ENCODE measurements around the gene CLK4.

The CLK4 gene

GRCh38 chr5:178595750-178596149 is 31.1 kb downstream of the CLK4 start:
- peaks cover 0 to 13% (median 0%) of the 10 kb centered on the region in 11 experiments; a peak in 4 of 22 replicates for H4K20me1 ChIP-seq
- no peak overlapping the region; a peak in 1 of 20 replicates for H3K4me3 ChIP-seq
- H3K27me3 ChIP-seq: peaks cover 16 to 26% (median 22%) of the 10 kb centered on the region in 11 experiments
- H3K27ac ChIP-seq: no peak overlapping the region
- H3K4me1 ChIP-seq: peaks cover 0 to 4% (median 2%) of the 10 kb centered on the region in 10 experiments; a peak in 7 of 20 replicates
- peaks cover 54 to 66% (median 64%) of the 10 kb centered on the region in 11 experiments for H3K36me3 ChIP-seq
- peaks cover 38 to 63% (median 53%) of the 10 kb centered on the region in 11 experiments for H3K9me3 ChIP-seq (replicated peaks in 1 of 11)
- H3K4me2 ChIP-seq: no peak overlapping the region
- no peak for TF ChIP-seq Cebpa-rat (IDR thresholded peaks at IDR 0.05)
- H3K9ac ChIP-seq: no peak overlapping the region

- Histone ChIP-seq H3K9me3 (replicated peaks in 1 of 11) (peaks cover 38 to 58% (median 50%) of the 10 kb centered on the region in 11 experiments), H3K4me2 (no peak overlapping the region), H3K9ac (no peak overlapping the region), H3K4me3 (no peak overlapping the region; a peak in 1 of 20 replicates), H3K27me3 (peaks cover 22 to 32% (median 28%) of the 10 kb centered on the region in 11 experiments), H3K4me1 (peaks cover 0 to 10% (median 8%) of the 10 kb centered on the region in 10 experiments; a peak in 12 of 20 replicates), H4K20me1 (peaks cover 0 to 16% (median 4%) of the 10 kb centered on the region in 11 experiments; a peak in 6 of 22 replicates), H3K27ac (no peak overlapping the region), H3K36me3 (peaks cover 48 to 60% (median 58%) of the 10 kb centered on the region in 11 experiments)
- TF ChIP-seq Cebpa-rat (IDR thresholded peaks at IDR 0.05): no peak
These were observed 31.7 kb downstream of the CLK4 start for GRCh38 chr5:178595150-178595549.

DNA sequence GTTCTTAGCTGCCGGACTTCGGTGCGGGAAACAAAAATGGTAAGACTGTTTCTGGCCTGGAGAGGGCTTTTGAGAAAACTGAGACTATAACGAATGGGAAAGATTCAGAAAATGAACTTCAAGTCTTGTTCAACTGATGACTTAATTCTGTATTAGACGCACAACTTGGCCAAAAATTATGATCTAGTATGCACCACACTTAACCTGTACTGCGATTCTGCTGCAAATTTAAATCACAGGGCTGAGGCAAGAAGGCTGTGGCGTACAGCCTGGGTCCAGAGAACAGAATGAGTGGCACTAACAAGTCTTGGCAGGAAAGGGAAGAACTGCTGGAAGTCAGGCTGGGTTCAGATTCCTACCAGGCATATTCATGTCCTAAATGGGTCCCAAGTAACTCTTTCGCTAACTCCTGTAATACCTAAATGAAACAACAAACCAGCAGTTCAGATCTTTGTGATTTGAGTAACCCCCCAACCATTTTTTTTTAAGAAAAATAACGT is 35.9 kb downstream of the CLK4 start:
- peak overlapping the region in 5 of 10 experiments; percentile 63 to 73 (median 66); a peak in 6 of 20 replicates for H3K4me3 ChIP-seq
- H3K4me2 ChIP-seq: peak overlapping the region; percentile 91 to 100 (median 99)
- H3K36me3 ChIP-seq: peaks cover 13 to 22% (median 20%) of the 10 kb centered on the region in 11 experiments
- H4K20me1 ChIP-seq: peaks cover 0 to 35% (median 19%) of the 10 kb centered on the region in 11 experiments; a peak in 10 of 22 replicates
- 0 out of 22 replicates have a peak overlapping the region, but pooled peaks of 3 of the 11 experiments have one; percentile 61 to 69 (median 65) for H3K9ac ChIP-seq
- no peak for TF ChIP-seq Cebpa-rat (IDR thresholded peaks at IDR 0.05)
- H3K27ac ChIP-seq: no peak overlapping the region
- peaks cover 13 to 23% (median 21%) of the 10 kb centered on the region in 11 experiments for H3K9me3 ChIP-seq (replicated peaks in 1 of 11)
- peaks cover 51 to 66% (median 59%) of the 10 kb centered on the region in 11 experiments for H3K27me3 ChIP-seq
- H3K4me1 ChIP-seq: peaks cover 20 to 34% (median 20%) of the 10 kb centered on the region in 10 experiments

DNA sequence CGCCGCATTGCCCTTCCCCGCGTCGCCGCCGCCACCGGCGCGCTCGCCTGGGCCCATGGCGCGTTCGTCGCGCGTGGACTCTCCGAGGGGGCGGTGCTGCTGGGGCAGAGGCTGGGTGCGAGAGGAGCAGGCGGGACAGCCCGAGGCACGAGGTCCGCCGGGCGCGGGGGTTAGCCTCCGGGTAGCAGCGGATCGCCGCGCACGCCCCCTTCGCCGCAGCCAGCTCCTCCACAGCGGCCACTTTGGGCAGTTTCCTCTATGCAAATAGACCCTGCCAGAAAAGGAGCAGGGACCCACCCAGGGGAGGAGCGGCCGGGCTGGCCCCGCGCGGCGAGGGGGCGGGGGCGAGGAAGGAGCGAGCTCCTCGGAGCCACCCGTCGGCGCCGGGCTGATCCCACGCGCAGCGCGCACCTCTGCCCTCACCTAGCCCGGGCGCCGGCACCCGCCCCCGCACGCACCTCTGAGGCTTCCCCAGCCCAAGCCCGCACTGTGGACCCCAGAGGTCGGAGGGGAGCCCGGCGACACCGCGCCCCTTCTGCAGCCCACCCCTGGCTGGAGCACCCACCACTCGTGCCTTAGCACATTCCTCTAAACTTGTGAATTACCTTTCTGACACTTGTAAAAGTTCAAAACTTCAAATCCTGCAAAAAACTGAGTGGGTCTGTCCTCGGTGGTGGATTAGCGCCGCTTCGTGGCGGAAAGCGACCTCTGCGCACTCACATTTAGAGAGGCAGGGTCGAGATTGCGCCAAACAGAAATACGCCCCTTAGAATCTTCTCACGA is 36.5 kb downstream of the CLK4 start, which contains the start of gene COL23A1:
COL23A1 (minus strand) TSS at position 253 of the 783 bp plus-strand sequence.
- H3K4me2 ChIP-seq: peak within 1 kb of the TSS; percentile 91 to 100 (median 99)
- peaks cover 11 to 20% (median 18%) of the 10 kb centered on the region in 11 experiments for H3K9me3 ChIP-seq (replicated peaks in 1 of 11)
- peak within 1 kb of the TSS in 5 of 11 experiments; percentile 13 to 57 (median 39); a peak in 8 of 22 replicates for H3K27ac ChIP-seq
- H3K4me3 ChIP-seq: peak within 1 kb of the TSS; percentile 58 to 73 (median 67)
- peaks cover 51 to 66% (median 59%) of the 10 kb centered on the region in 11 experiments for H3K27me3 ChIP-seq
- H3K36me3 ChIP-seq: peaks cover 6 to 16% (median 14%) of the 10 kb centered on the region in 11 experiments; a peak in 21 of 22 replicates
- TF ChIP-seq Cebpa-rat (IDR thresholded peaks at IDR 0.05): no peak
- H3K4me1 ChIP-seq: peaks cover 20 to 34% (median 20%) of the 10 kb centered on the region in 10 experiments
- peaks cover 0 to 35% (median 19%) of the 10 kb centered on the region in 11 experiments; a peak in 10 of 22 replicates for H4K20me1 ChIP-seq
- peak within 1 kb of the TSS; percentile 41 to 71 (median 65); a peak in 21 of 22 replicates for H3K9ac ChIP-seq

DNA sequence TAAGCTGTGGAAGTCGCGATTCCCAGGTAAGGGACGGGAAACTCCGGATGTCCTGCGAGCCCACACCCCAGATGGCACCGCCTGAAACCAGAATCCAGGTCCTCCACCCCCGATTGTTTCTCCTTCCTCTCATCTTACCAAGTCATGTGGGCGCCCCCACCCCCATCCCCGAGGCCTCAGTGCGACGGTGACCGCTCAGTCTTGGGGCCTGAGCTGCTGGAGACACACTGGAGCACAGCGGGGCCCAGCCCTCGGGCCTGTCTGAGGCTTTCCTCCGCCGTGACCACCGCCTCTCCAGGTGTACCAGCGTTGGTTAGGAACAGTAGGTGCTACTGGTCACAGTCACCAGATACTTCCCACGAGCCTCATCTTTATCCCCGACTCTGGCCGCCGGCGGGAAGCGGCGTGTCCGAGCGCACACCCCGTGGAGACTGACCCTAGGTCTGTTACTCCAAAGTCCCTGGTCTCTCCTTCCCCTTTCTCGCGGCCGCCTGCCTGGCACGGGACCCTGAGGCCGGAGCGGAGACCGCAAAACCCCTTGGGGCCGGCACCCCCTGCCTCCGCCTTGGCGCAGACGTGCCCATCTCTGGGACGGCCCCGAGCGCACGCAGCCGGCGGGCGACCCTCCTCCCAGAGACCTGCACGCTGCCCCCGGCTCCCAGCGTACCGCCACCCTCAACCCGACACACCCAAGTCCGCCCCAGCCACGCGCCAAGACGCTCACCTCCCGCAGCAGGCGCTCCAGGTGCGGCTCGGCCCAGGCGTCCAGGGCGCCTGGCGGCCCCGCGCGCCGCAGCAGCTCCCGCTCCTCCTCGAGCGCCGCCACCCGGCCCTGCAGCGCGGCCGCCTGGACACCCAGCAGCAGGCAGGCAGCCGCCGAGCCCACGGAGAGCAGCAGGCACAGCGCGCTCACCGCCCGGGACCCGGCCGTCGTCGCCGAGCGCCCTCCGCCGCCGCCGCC is 37.4 kb downstream of the CLK4 start:
- H3K4me1 ChIP-seq: peaks cover 20 to 34% (median 20%) of the 10 kb centered on the region in 10 experiments
- H3K27me3 ChIP-seq: peaks cover 51 to 66% (median 59%) of the 10 kb centered on the region in 11 experiments
- H3K36me3 ChIP-seq: peaks cover 0 to 8% (median 6%) of the 10 kb centered on the region in 11 experiments; a peak in 11 of 22 replicates
- TF ChIP-seq Cebpa-rat (IDR thresholded peaks at IDR 0.05): no peak
- peak overlapping the region; percentile 58 to 73 (median 67) for H3K4me3 ChIP-seq
- peaks cover 5 to 13% (median 12%) of the 10 kb centered on the region in 11 experiments; a peak in 21 of 22 replicates for H3K9me3 ChIP-seq (replicated peaks in 1 of 11)
- peak overlapping the region; percentile 91 to 100 (median 99) for H3K4me2 ChIP-seq
- H4K20me1 ChIP-seq: peaks cover 0 to 35% (median 19%) of the 10 kb centered on the region in 11 experiments; a peak in 10 of 22 replicates
- peak overlapping the region in 5 of 11 experiments; percentile 13 to 57 (median 39); a peak in 8 of 22 replicates for H3K27ac ChIP-seq
- H3K9ac ChIP-seq: peak overlapping the region; percentile 41 to 71 (median 65); a peak in 21 of 22 replicates

- H3K27ac ChIP-seq: no peak overlapping the region
- H3K4me1 ChIP-seq: peaks cover 20 to 34% (median 20%) of the 10 kb centered on the region in 10 experiments
- peaks cover 51 to 66% (median 59%) of the 10 kb centered on the region in 11 experiments for H3K27me3 ChIP-seq
- TF ChIP-seq Cebpa-rat (IDR thresholded peaks at IDR 0.05): no peak
- peak overlapping the region in 8 of 11 experiments; percentile 98 to 100 (median 99); a peak in 12 of 22 replicates for H3K4me2 ChIP-seq
- peaks cover 0 to 2% (median 0%) of the 10 kb centered on the region in 11 experiments; a peak in 1 of 22 replicates for H3K36me3 ChIP-seq
- H3K9ac ChIP-seq: no peak overlapping the region
- peaks cover 0 to 35% (median 19%) of the 10 kb centered on the region in 11 experiments; a peak in 10 of 22 replicates for H4K20me1 ChIP-seq
- H3K9me3 ChIP-seq (replicated peaks in 1 of 11): peaks cover 5 to 8% (median 6%) of the 10 kb centered on the region in 11 experiments; a peak in 21 of 22 replicates
- H3K4me3 ChIP-seq: peak overlapping the region in 4 of 10 experiments; percentile 66 to 73 (median 68); a peak in 5 of 20 replicates
These were observed 38.1 kb downstream of the CLK4 start for GRCh38 chr5:178588769-178589168.

DNA sequence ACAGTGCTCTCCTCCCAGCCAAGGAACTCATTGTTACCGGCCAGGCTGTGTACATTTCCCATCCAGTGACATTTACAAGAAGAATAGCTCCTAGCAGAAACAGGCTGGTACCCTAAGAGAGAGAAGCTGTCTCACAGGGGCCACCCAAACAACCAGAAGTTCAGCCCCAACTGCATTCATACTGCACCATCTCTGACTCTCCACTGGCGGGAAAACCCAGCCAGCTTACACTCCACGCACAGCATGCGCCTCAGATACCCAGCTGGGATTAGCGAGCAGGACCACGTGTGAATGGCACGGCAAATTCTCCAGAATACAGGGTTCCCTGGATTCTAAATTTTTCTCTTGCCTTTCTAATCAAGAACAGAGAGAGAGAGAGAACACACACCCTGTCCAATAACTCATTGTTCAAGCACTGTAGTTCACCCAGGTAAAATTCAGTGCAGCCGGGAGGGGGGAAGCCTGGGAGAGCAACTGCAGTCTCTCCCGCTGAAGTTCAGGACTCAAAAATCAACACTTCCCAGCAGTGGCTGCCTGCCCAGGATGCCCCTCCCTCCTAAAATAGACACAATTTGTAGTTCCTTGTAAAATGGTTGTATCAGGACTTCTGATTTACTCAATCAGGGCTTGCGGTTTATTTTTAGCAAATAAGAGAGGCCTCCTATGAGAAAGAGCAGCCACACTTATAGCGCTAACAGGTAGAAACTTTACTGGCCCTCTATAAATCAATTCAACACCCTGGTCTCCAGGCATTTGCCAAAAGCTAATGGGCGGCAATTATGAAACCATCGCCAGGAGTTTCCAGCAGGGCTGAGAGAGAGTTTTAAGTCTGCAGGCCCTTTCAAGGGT is 38.9 kb downstream of the CLK4 start:
- Histone ChIP-seq H3K36me3 (no peaks in the 10 kb centered on the region), H4K20me1 (peaks cover 0 to 35% (median 19%) of the 10 kb centered on the region in 11 experiments; a peak in 10 of 22 replicates), H3K27ac (no peak overlapping the region), H3K4me1 (peaks cover 20 to 34% (median 20%) of the 10 kb centered on the region in 10 experiments), H3K4me2 (peak overlapping the region in 5 of 11 experiments; percentile 15 to 100 (median 99); a peak in 9 of 22 replicates), H3K27me3 (peaks cover 51 to 63% (median 59%) of the 10 kb centered on the region in 11 experiments), H3K4me3 (no peak overlapping the region), H3K9me3 (replicated peaks in 1 of 11) (peaks cover 5 to 8% (median 6%) of the 10 kb centered on the region in 11 experiments; a peak in 21 of 22 replicates), H3K9ac (no peak overlapping the region)
- TF ChIP-seq Cebpa-rat (IDR thresholded peaks at IDR 0.05): no peak

Data from BLaER1 treated with 17β-estradiol and CSF1 and Interleukin-3, amounts not matched to agents 10 nM and 100 nM (cell line).